ENCODE measurements around the gene FAHD1. TPM values are rescaled to one million over a fixed set of nuclear protein-coding genes. Genes with fewer than 3 reads are reported as not detected.

FAHD1 gene
- total RNA-seq, 4 donors from 2014 or later, result 28.2 to 57.1 (median 49.1) TPM

GRCh38 chr16:1779234-1779701 is 47.7 kb upstream of the FAHD1 start:
- intact Hi-C loops (cut with DNase I; ENCODE audit: low total_unique reads), result loop anchor here (10.0 kb wide), 1 partner anchor 436 kb away; the partner anchor contains the start of genes BRICD5 and PGP
- DNase-seq (no peak), ATAC-seq (no peak)
- H3K9me3 ChIP-seq, result no peaks in the 10 kb centered on the region
- H3K27ac ChIP-seq, result peak overlapping the region; percentile 11 to 92 (median 51)
- peaks cover 33 to 39% of the 10 kb centered on the region in 2 donors for H3K4me1 ChIP-seq
- H3K27me3 ChIP-seq, result no peaks in the 10 kb centered on the region
- in situ Hi-C loops (cut with MboI; ENCODE audit: low sequenced_read_pairs in 4 of 4), result no loop called here
- peaks cover 0 to 38% of the 10 kb centered on the region in 2 donors for H3K36me3 ChIP-seq
- TF ChIP-seq POLR2A (IDR thresholded peaks at IDR 0.05) (no peak), CTCF (IDR thresholded peaks at IDR 0.05 in 4 of 5, conservative IDR thresholded peaks at IDR 0.05 in 1 of 5) (no peak)
- H3K4me3 ChIP-seq, result no peak overlapping the region

GRCh38 chr16:1779741-1780676 is 47.0 kb upstream of the FAHD1 start:
- ATAC-seq, result no peak
- intact Hi-C loops (cut with DNase I; ENCODE audit: low total_unique reads) (loop anchor here (5.0 to 10.0 kb wide), 4 partner anchors 73 to 435 kb away; partner anchors contain the start of genes BRICD5, CRAMP1, IFT140 and MAPK8IP3), in situ Hi-C loops (cut with MboI; ENCODE audit: low sequenced_read_pairs in 4 of 4) (no loop called here)
- H3K4me1 ChIP-seq, result peaks cover 30 to 34% of the 10 kb centered on the region in 2 donors
- H3K36me3 ChIP-seq, result peaks cover 0 to 38% of the 10 kb centered on the region in 2 donors
- peak overlapping the region; percentile 7 to 92 (median 50) for H3K27ac ChIP-seq
- no peak overlapping the region for H3K4me3 ChIP-seq
- H3K27me3 ChIP-seq, result no peaks in the 10 kb centered on the region
- H3K9me3 ChIP-seq, result no peaks in the 10 kb centered on the region
- TF ChIP-seq POLR2A (IDR thresholded peaks at IDR 0.05) (no peak), CTCF (IDR thresholded peaks at IDR 0.05 in 4 of 5, conservative IDR thresholded peaks at IDR 0.05 in 1 of 5) (no peak)
- no peak for DNase-seq

GRCh38 chr16:1780677-1781072 is 46.3 kb upstream of the FAHD1 start:
- no peak for ATAC-seq
- peaks cover 30 to 38% of the 10 kb centered on the region in 2 donors for H3K4me1 ChIP-seq
- H3K9me3 ChIP-seq, result no peaks in the 10 kb centered on the region
- peaks cover 0 to 35% of the 10 kb centered on the region in 2 donors for H3K36me3 ChIP-seq
- H3K27ac ChIP-seq, result peak overlapping the region in 3 of 4 donors; percentile 7 to 92 (median 90)
- intact Hi-C loops (cut with DNase I; ENCODE audit: low total_unique reads) (loop anchor here (5.0 kb wide), 3 partner anchors 73 to 168 kb away; partner anchors contain the start of genes CRAMP1, IFT140 and MAPK8IP3), in situ Hi-C loops (cut with MboI; ENCODE audit: low sequenced_read_pairs in 4 of 4) (no loop called here)
- H3K4me3 ChIP-seq, result peak overlapping the region in 3 of 4 donors; percentile 61 to 93 (median 74)
- no peaks in the 10 kb centered on the region for H3K27me3 ChIP-seq
- no peak for TF ChIP-seq CTCF (IDR thresholded peaks at IDR 0.05 in 4 of 5, conservative IDR thresholded peaks at IDR 0.05 in 1 of 5)
- TF ChIP-seq POLR2A (IDR thresholded peaks at IDR 0.05), result no peak
- DNase-seq, result no peak

GRCh38 chr16:1781254-1781653 is 45.8 kb upstream of the FAHD1 start:
- Histone ChIP-seq H3K36me3 (peaks cover 0 to 37% of the 10 kb centered on the region in 2 donors), H3K4me3 (peak overlapping the region; percentile 61 to 93 (median 78)), H3K27me3 (no peaks in the 10 kb centered on the region), H3K9me3 (no peaks in the 10 kb centered on the region), H3K27ac (peak overlapping the region; percentile 77 to 92 (median 84)), H3K4me1 (peaks cover 30 to 38% of the 10 kb centered on the region in 2 donors)
- intact Hi-C loops (cut with DNase I; ENCODE audit: low total_unique reads), result loop anchor here (5.0 kb wide), 3 partner anchors 74 to 169 kb away; partner anchors contain the start of genes CRAMP1, IFT140 and MAPK8IP3
- in situ Hi-C loops (cut with MboI; ENCODE audit: low sequenced_read_pairs in 4 of 4), result no loop called here
- ATAC-seq (no peak), DNase-seq (no peak)
- TF ChIP-seq POLR2A (IDR thresholded peaks at IDR 0.05) (no peak), CTCF (IDR thresholded peaks at IDR 0.05 in 4 of 5, conservative IDR thresholded peaks at IDR 0.05 in 1 of 5) (no peak)
